D341Med (cell line): ENCODE results near the gene RBFOX2.

Source experiments
- DNase-seq: peaks from one replicate; pipeline ENCODE4 v3.0.0; 2012; ENCODE audit warnings: low spot score

RBFOX2 gene

GRCh38 chr22:35688913-35689675, 339.5 kb downstream of the RBFOX2 start:
- no peak for DNase-seq
